Measurements from ENCODE around the gene NSL1.

The NSL1 gene

GRCh38 chr1:212700892-212701819 lies 90.4 kb downstream of the NSL1 start:
- DNase-seq: no peak

- no peak for DNase-seq
These were observed 91.2 kb downstream of the NSL1 start for GRCh38 chr1:212700223-212700891.

- peak in 1 of 2 experiments; percentile 28 for DNase-seq
These were observed 91.9 kb downstream of the NSL1 start, which contains the start of gene BATF3 for GRCh38 chr1:212699625-212700222. Gene BATF3, minus strand, starts transcription at chr1:212699840. Its CDS starts 78 bp downstream, at chr1:212699762.

- peak; percentile 34 to 36 for DNase-seq
These were observed 92.4 kb downstream of the NSL1 start for GRCh38 chr1:212699104-212699624.

GRCh38 chr1:212698467-212699103 lies 93.0 kb downstream of the NSL1 start:
- DNase-seq: no peak

GRCh38 chr1:212696721-212697331 lies 94.8 kb downstream of the NSL1 start:
- DNase-seq: no peak

GRCh38 chr1:212692774-212693644 lies 98.6 kb downstream of the NSL1 start:
- DNase-seq: no peak

- DNase-seq: no peak
These were observed 100.0 kb downstream of the NSL1 start for GRCh38 chr1:212691561-212692071.

- DNase-seq: no peak
These were observed 100.7 kb downstream of the NSL1 start for GRCh38 chr1:212690816-212691403.

GRCh38 chr1:212689758-212690529 lies 101.6 kb downstream of the NSL1 start:
- DNase-seq: no peak

- DNase-seq: no peak
These were observed 102.3 kb downstream of the NSL1 start for GRCh38 chr1:212689196-212689725.

GRCh38 chr1:212688341-212689047 lies 103.1 kb downstream of the NSL1 start:
- no peak for DNase-seq

GRCh38 chr1:212687811-212688210 lies 103.8 kb downstream of the NSL1 start:
- no peak for DNase-seq

- no peak for DNase-seq
These were observed 105.0 kb downstream of the NSL1 start for GRCh38 chr1:212686591-212686990.

- no peak for DNase-seq
These were observed 105.5 kb downstream of the NSL1 start for GRCh38 chr1:212686069-212686468.

GRCh38 chr1:212685429-212685828 lies 106.1 kb downstream of the NSL1 start:
- no peak for DNase-seq

GRCh38 chr1:212684521-212685090 lies 107.0 kb downstream of the NSL1 start:
- no peak for DNase-seq

- no peak for DNase-seq
These were observed 107.5 kb downstream of the NSL1 start for GRCh38 chr1:212684076-212684475.

- DNase-seq: peak; percentile 87 to 91
These were observed 108.2 kb downstream of the NSL1 start for GRCh38 chr1:212683357-212683722.

Data from AML-193 (cell line).